ENCODE measurements around the gene RNF149. TPM values are rescaled to one million over a fixed set of nuclear protein-coding genes. Genes with fewer than 3 reads are reported as not detected.
"Not testable (repeated sequence)": the region's sequence is repeated elsewhere in the genome, so short reads cannot be mapped to it uniquely, and the experiment has no call there.

RNF149 gene
- total RNA-seq, 5 donors from 2014 or later (not counting 1 experiment from before 2014, with no cell fraction given): 114 to 139 (median 123) TPM

- peak; percentile 79 to 83 (median 80) for ATAC-seq (replicated peaks in 1 of 4)
- Mint-ChIP-seq H3K36me3 (peaks cover 8% of the 10 kb centered on the region), H3K27ac (peak within 1 kb of the TSS; percentile 93 to 96), H3K27me3 (no peaks in the 10 kb centered on the region), H3K4me3 (peak within 1 kb of the TSS; percentile 92 to 98 (median 97)), H3K9me3 (no peaks in the 10 kb centered on the region), H3K4me1 (peaks cover 38 to 49% (median 49%) of the 10 kb centered on the region in 3 donors)
- Histone ChIP-seq H3K27me3 (replicated peaks in 1 of 2; ENCODE audit: control insufficient read depth in 2 of 2, extremely low read depth in 1 of 2, insufficient read depth in 2 of 2, low read length in 1 of 2) (no peaks in the 10 kb centered on the region), H3K36me3 (ENCODE audit: control insufficient read depth in 2 of 2, extremely low read depth in 1 of 2, insufficient read depth in 1 of 2, low read length in 1 of 2) (peaks cover 0 to 7% of the 10 kb centered on the region in 2 donors), H3K4me1 (ENCODE audit: control insufficient read depth in 1 of 2, extremely low read depth in 1 of 2, insufficient read depth in 2 of 2, low read length in 2 of 2) (peaks cover 26 to 47% of the 10 kb centered on the region in 2 experiments), H3K27ac (ENCODE audit: low read length) (peak within 1 kb of the TSS; percentile 91), H3K4me3 (ENCODE audit: control insufficient read depth in 1 of 2, extremely low read depth in 1 of 2, low read length in 1 of 2) (peak within 1 kb of the TSS; percentile 71 to 72), H3K9me3 (no peaks in the 10 kb centered on the region)
- 0% methylated on average over 41 of the region's 63 CpGs for WGBS (ENCODE audit: insufficient coverage)
- peak; percentile 96 to 100 (median 99) for DNase-seq
- CTCF ChIA-PET: interaction anchor here (0.6 to 2.1 kb wide), 8 partner anchors 10 to 576 kb away, joined by 3 to 7 read pairs (median 3); partner anchors contain the start of gene RPL31 (in 1 of the 2)
- POLR2A ChIA-PET: interaction anchor here in 1 of 2 donors (0.6 to 1.3 kb wide), 2 partner anchors 9 to 54 kb away, joined by 3 to 6 read pairs; no protein-coding TSS in a partner anchor
These were observed 56.0 kb downstream of the RNF149 start, which contains the start of gene CNOT11 for GRCh38 chr2:101252408-101253012. CNOT11 (plus strand) TSS chr2:101252886; CDS start chr2:101252965, 79 bp downstream.

GRCh38 chr2:101251844-101252407 is 56.6 kb downstream of the RNF149 start:
- peak in 31 of 35 experiments; percentile 5 to 67 (median 27) for DNase-seq
- CTCF ChIA-PET: interaction anchor here in 1 of 2 donors (0.5 to 1.7 kb wide), 6 partner anchors 11 to 673 kb away, joined by 3 to 4 read pairs (median 3); no protein-coding TSS in a partner anchor
- H3K4me3 ChIP-seq (ENCODE audit: control insufficient read depth in 1 of 2, extremely low read depth in 1 of 2, low read length in 1 of 2): peak overlapping the region; percentile 71 to 72

DNA sequence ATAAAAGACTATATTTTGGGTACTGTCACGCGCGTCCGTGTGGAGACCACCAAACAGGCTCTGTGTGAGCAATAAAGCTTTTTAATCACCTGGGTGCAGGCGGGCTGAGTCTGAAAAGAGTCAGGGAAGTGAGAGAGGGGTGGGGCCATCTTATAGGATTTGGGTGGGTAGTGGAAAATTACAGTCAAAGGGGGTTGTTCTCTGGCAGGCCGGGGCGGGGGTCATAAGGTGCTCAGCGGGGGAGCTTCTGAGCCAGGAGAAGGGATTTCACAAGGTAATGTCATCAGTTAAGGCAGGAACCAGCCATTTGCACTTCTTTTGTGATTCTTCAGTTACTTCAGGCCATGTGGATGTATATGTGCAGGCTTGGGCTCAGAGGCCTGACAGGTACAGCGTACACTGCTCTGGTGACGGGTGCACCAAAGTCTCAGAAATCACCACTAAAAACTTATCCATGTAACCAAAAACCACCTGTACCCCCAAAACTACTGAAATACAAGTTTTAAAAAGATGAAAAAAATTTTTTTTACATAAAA is 57.2 kb downstream of the RNF149 start:
- not testable (repeated sequence) for H3K4me3 ChIP-seq (ENCODE audit: control insufficient read depth in 1 of 2, extremely low read depth in 1 of 2, low read length in 1 of 2); H3K9me3 ChIP-seq; ATAC-seq (replicated peaks in 1 of 4); H3K27me3 ChIP-seq (replicated peaks in 1 of 2; ENCODE audit: control insufficient read depth in 2 of 2, extremely low read depth in 1 of 2, insufficient read depth in 2 of 2, low read length in 1 of 2); H3K36me3 Mint-ChIP-seq; H3K27ac ChIP-seq (ENCODE audit: low read length); H3K9me3 Mint-ChIP-seq; H3K27me3 Mint-ChIP-seq; DNase-seq; H3K36me3 ChIP-seq (ENCODE audit: control insufficient read depth in 2 of 2, extremely low read depth in 1 of 2, insufficient read depth in 1 of 2, low read length in 1 of 2)
- H3K4me1 ChIP-seq (ENCODE audit: control insufficient read depth in 1 of 2, extremely low read depth in 1 of 2, insufficient read depth in 2 of 2, low read length in 2 of 2): peaks cover 26 to 39% of the 10 kb centered on the region in 2 experiments
- H3K27ac Mint-ChIP-seq: peak overlapping the region; percentile 15 to 71
- ChIA-PET CTCF (interaction anchor here in 1 of 2 donors (0.5 to 1.2 kb wide), 5 partner anchors 10 to 1485 kb away, joined by 3 read pairs; a partner anchor contains a TSS), POLR2A (interaction anchor here in 1 of 2 donors (0.5 to 0.6 kb wide), 3 partner anchors 20 to 671 kb away, joined by 3 to 4 read pairs (median 3); no protein-coding TSS in a partner anchor)
- peak overlapping the region in 2 of 3 donors; percentile 17 to 54 for H3K4me3 Mint-ChIP-seq
- H3K4me1 Mint-ChIP-seq: peaks cover 28 to 39% (median 39%) of the 10 kb centered on the region in 3 donors
- 95% methylated on average over 6 of the region's 10 CpGs for WGBS (ENCODE audit: insufficient coverage)

More at GRCh38 chr2:101251844-101252407, 56.6 kb downstream of the RNF149 start:
- Histone ChIP-seq H3K4me1 (ENCODE audit: control insufficient read depth in 1 of 2, extremely low read depth in 1 of 2, insufficient read depth in 2 of 2, low read length in 2 of 2) (peaks cover 26 to 44% of the 10 kb centered on the region in 2 experiments), H3K27ac (ENCODE audit: low read length) (peak overlapping the region; percentile 73), H3K27me3 (replicated peaks in 1 of 2; ENCODE audit: control insufficient read depth in 2 of 2, extremely low read depth in 1 of 2, insufficient read depth in 2 of 2, low read length in 1 of 2) (no peaks in the 10 kb centered on the region), H3K9me3 (no peaks in the 10 kb centered on the region), H3K36me3 (ENCODE audit: control insufficient read depth in 2 of 2, extremely low read depth in 1 of 2, insufficient read depth in 1 of 2, low read length in 1 of 2) (peaks cover 0 to 3% of the 10 kb centered on the region in 2 donors)
- peak; percentile 17 to 39 (median 18) for ATAC-seq (replicated peaks in 1 of 4)
- H3K4me3 Mint-ChIP-seq: peak overlapping the region; percentile 88 to 97 (median 92)
- peaks cover 34 to 45% (median 45%) of the 10 kb centered on the region in 3 donors for H3K4me1 Mint-ChIP-seq
- WGBS (ENCODE audit: insufficient coverage): 58% methylated on average over 8 of the region's 16 CpGs
- H3K27me3 Mint-ChIP-seq: no peaks in the 10 kb centered on the region
- POLR2A ChIA-PET: interaction anchor here in 1 of 2 donors (0.6 kb wide), 1 partner anchor 9 kb away, joined by 3 read pairs; no protein-coding TSS in a partner anchor
- H3K36me3 Mint-ChIP-seq: peaks cover 5% of the 10 kb centered on the region
- H3K9me3 Mint-ChIP-seq: no peaks in the 10 kb centered on the region
- peak overlapping the region; percentile 93 to 94 for H3K27ac Mint-ChIP-seq

DNA sequence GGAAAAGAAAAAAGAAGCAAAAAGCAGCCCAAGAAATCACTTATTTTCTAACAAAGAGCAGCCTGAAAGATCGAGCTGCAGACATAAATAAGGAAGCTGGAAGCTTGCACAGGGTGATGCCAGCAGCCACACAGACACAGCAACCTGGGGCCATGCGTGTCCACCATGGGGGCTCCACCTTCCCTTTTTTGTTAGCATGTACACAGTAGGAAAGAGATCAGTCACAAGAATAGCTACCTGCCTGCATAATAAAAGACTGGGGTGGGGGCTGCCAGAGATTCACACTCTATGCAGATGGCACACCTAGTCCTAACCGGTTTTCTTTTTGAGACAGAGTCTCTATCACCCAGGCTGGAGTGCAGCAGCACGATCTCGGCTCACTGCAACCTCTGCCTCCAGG is 58.7 kb downstream of the RNF149 start:
- H3K36me3 Mint-ChIP-seq: no peaks in the 10 kb centered on the region
- Histone ChIP-seq H3K4me1 (ENCODE audit: control insufficient read depth in 1 of 2, extremely low read depth in 1 of 2, insufficient read depth in 2 of 2, low read length in 2 of 2) (peaks cover 20 to 24% of the 10 kb centered on the region in 2 experiments), H3K27ac (ENCODE audit: low read length) (no peak overlapping the region), H3K4me3 (ENCODE audit: control insufficient read depth in 1 of 2, extremely low read depth in 1 of 2, low read length in 1 of 2) (no peak overlapping the region), H3K27me3 (replicated peaks in 1 of 2; ENCODE audit: control insufficient read depth in 2 of 2, extremely low read depth in 1 of 2, insufficient read depth in 2 of 2, low read length in 1 of 2) (no peaks in the 10 kb centered on the region), H3K36me3 (ENCODE audit: control insufficient read depth in 2 of 2, extremely low read depth in 1 of 2, insufficient read depth in 1 of 2, low read length in 1 of 2) (no peaks in the 10 kb centered on the region), H3K9me3 (no peaks in the 10 kb centered on the region)
- CTCF ChIA-PET: no interaction called here
- 87% methylated on average over 3 of the region's 5 CpGs for WGBS (ENCODE audit: insufficient coverage)
- no peak for DNase-seq
- H3K9me3 Mint-ChIP-seq: no peaks in the 10 kb centered on the region
- POLR2A ChIA-PET: interaction anchor here in 1 of 2 donors (0.7 kb wide), 1 partner anchor 102 kb away, joined by 3 read pairs; no protein-coding TSS in a partner anchor
- ATAC-seq (replicated peaks in 1 of 4): no peak
- no peak overlapping the region for H3K4me3 Mint-ChIP-seq
- H3K27ac Mint-ChIP-seq: no peak overlapping the region
- H3K27me3 Mint-ChIP-seq: no peaks in the 10 kb centered on the region
- peaks cover 13 to 26% (median 26%) of the 10 kb centered on the region in 3 donors for H3K4me1 Mint-ChIP-seq

- H3K27ac ChIP-seq (ENCODE audit: low read length); CTCF ChIA-PET; H3K9me3 Mint-ChIP-seq; H3K27me3 ChIP-seq (replicated peaks in 1 of 2; ENCODE audit: control insufficient read depth in 2 of 2, extremely low read depth in 1 of 2, insufficient read depth in 2 of 2, low read length in 1 of 2); DNase-seq; H3K36me3 Mint-ChIP-seq; ATAC-seq (replicated peaks in 1 of 4); H3K4me3 Mint-ChIP-seq; H3K27me3 Mint-ChIP-seq; H3K9me3 ChIP-seq; H3K4me3 ChIP-seq (ENCODE audit: control insufficient read depth in 1 of 2, extremely low read depth in 1 of 2, low read length in 1 of 2); H3K27ac Mint-ChIP-seq; H3K36me3 ChIP-seq (ENCODE audit: control insufficient read depth in 2 of 2, extremely low read depth in 1 of 2, insufficient read depth in 1 of 2, low read length in 1 of 2): not testable (repeated sequence)
- POLR2A ChIA-PET: interaction anchor here in 1 of 2 donors (0.5 to 0.6 kb wide), 2 partner anchors 54 to 631 kb away, joined by 5 to 21 read pairs; no protein-coding TSS in a partner anchor
- 97% methylated on average over 3 of the region's 5 CpGs for WGBS (ENCODE audit: insufficient coverage)
- H3K4me1 Mint-ChIP-seq: peaks cover 5 to 16% (median 15%) of the 10 kb centered on the region in 3 donors
- peaks cover 11 to 13% of the 10 kb centered on the region in 2 experiments for H3K4me1 ChIP-seq (ENCODE audit: control insufficient read depth in 1 of 2, extremely low read depth in 1 of 2, insufficient read depth in 2 of 2, low read length in 2 of 2)
These were observed 59.7 kb downstream of the RNF149 start for GRCh38 chr2:101248756-101249155.

GRCh38 chr2:101245468-101245867 is 63.0 kb downstream of the RNF149 start:
- not testable (repeated sequence) for H3K27me3 ChIP-seq (replicated peaks in 1 of 2; ENCODE audit: control insufficient read depth in 2 of 2, extremely low read depth in 1 of 2, insufficient read depth in 2 of 2, low read length in 1 of 2)

More at GRCh38 chr2:101245468-101245867, 63.0 kb downstream of the RNF149 start:
- H3K4me1 ChIP-seq (ENCODE audit: control insufficient read depth in 1 of 2, extremely low read depth in 1 of 2, insufficient read depth in 2 of 2, low read length in 2 of 2); H3K36me3 ChIP-seq (ENCODE audit: control insufficient read depth in 2 of 2, extremely low read depth in 1 of 2, insufficient read depth in 1 of 2, low read length in 1 of 2); H3K9me3 Mint-ChIP-seq; H3K4me1 Mint-ChIP-seq; H3K9me3 ChIP-seq; H3K27ac Mint-ChIP-seq; H3K4me3 Mint-ChIP-seq; ATAC-seq (replicated peaks in 1 of 4); H3K27ac ChIP-seq (ENCODE audit: low read length); H3K36me3 Mint-ChIP-seq; CTCF ChIA-PET; DNase-seq; H3K27me3 Mint-ChIP-seq; H3K4me3 ChIP-seq (ENCODE audit: control insufficient read depth in 1 of 2, extremely low read depth in 1 of 2, low read length in 1 of 2): not testable (repeated sequence)
- WGBS (ENCODE audit: insufficient coverage): 100% methylated on average over 2 of the region's 5 CpGs
- POLR2A ChIA-PET: interaction anchor here (0.6 to 0.7 kb wide), 4 partner anchors 29 to 640 kb away, joined by 3 to 4 read pairs (median 4); no protein-coding TSS in a partner anchor

Measured in T-cell (primary cell).